G401.6 (cell line): ENCODE data around the gene HECW1.
"Not testable (repeated sequence)": the region's sequence is repeated elsewhere in the genome, so short reads cannot be mapped to it uniquely, and the experiment has no call there.

Source experiments
- FAIRE-seq: peaks from 2 replicates; lab custom pipeline; 2012; peaks lifted over from hg19 to GRCh38; lab: Jason Lieb, UNC

Gene HECW1

DNA sequence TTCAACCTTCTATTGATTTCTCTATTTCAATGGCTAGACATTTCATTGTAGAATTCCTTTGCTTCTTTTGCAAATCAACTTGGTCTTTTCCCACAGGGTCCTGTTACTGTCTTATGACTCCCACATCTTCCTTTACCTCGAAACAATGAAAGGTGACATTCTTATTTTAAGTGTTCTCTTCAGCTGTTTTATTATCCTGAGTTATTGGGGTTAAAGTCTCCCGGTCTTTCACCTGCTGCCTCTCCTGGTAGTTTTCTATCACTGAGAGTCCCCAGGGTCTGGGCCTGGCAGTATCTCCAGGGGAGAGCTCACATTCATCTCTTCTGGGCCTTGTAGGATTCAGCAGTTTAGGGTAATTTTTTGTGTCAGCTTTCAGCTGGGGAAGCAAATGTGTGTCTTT lies 95.8 kb downstream of the HECW1 start:
- FAIRE-seq, result no peak

- FAIRE-seq, result not testable (repeated sequence)
Observed at GRCh38 chr7:43210539-43210938, 98.1 kb downstream of the HECW1 start.

DNA sequence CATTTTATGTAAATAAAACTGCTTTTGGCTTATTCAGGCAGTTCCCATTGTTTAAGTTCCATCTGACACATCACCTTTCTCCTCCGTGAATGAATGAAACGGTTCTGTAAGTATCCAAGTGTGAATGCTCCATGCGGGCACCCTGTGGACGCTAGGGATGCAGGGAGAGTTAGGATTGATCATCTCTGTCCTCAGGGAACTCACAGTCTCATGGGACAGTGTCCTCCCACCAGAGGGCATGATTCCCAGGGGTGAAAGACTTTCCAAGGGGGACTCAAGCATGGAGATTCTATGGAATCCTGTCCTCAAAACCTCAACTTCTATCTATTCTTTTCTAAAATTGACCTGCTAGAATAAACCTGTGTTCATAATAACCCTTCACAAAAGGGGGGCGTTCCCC lies 98.8 kb downstream of the HECW1 start:
- no peak for FAIRE-seq

DNA sequence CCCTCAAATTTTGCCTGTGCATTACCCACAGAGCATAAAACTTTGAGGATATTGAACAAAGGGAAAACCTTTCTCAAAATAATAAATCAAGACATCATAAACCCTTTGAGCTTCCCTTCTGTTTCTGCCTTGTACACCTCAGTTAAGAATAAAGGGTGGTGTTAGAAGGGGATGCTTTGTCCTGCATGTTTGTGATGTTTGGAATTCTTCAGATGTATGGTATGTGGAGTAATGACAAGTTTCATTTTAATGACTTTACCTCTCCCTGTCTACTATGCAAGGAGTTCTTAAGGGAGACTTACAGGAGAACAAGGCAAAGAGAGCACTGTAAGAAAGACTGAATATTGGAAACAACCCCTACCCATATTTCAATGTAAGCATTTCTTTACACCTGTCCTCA lies 99.2 kb downstream of the HECW1 start:
- FAIRE-seq, result no peak

DNA sequence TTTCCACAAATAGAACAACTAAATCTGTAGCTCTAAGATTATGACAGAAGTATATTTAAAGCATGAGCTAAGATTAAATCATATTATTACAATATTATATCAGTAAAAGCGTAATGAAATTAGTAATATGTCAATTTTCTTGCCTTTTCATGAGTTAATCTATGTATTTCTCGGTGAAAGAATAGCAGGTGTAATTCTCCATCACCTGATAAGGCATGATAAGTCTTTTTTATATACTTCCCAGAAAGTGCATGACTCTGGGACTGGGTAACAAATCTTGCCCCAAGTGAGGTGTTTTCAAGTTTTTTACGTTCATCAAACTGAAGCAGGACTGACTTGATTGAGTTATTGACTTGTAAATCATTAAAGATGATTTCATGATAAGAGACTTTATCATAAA lies 100.5 kb downstream of the HECW1 start:
- no peak for FAIRE-seq

GRCh38 chr7:43215061-43215460 lies 102.6 kb downstream of the HECW1 start:
- no peak for FAIRE-seq

GRCh38 chr7:43217055-43217454 lies 104.6 kb downstream of the HECW1 start:
- FAIRE-seq, result no peak

DNA sequence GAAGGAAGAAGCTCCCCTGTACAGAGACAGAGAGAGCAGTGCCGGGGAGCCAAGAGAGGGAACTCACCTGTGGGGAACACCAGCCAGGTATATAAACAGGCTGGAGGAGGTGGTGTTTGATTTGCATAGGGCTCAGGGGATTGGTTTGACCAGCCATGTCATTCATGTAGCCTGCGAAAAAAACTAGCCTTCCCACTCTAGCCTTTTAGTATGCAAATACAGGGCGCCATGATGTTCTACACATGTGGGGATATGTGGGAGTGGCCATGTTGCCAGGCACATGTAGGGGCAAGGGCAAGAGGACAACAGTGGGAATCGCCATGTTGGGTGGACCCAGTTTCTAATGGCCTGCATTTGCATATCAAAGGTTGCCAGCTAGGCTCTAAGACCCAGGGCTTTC lies 106.5 kb downstream of the HECW1 start:
- FAIRE-seq, result not testable (repeated sequence)

GRCh38 chr7:43220250-43220649 lies 107.8 kb downstream of the HECW1 start:
- FAIRE-seq, result no peak

DNA sequence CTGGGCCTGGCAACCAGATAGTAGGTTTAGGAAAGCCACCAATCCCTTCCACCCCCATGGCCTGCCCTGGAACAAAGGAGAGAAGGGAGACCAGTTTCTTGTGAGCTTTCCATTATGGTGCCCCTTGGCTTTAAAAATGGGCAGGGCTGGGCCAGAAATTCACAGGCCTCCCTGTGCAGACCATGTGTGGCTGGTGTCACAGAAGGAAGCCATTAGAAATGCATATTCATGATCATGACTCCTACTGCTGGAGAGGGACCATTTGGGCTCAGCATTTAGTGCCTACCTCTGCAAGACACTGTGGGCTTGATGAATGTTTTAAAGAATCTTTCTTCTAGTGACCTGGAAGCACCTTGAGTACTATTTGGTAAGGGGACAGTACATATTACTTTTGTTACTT lies 108.3 kb downstream of the HECW1 start:
- FAIRE-seq, result no peak

DNA sequence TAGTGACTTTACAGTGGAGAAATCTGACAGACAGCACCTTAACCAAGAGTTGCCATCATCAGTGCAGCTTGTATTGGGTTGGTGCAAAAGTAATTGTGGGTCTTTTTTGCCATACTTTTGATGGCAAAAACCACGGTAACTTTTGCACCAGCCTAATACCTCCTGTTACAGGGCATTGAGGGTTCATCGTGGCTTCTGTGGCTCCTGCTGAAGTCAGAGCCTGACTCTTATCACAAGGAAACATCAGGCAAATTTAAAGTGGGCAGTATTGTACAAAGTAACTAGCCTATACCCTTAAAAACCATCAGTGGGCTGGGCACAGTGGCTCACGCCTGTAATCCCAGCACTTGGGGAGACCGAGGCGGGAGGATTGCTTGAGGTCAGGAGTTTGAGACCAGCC lies 117.4 kb downstream of the HECW1 start:
- no peak for FAIRE-seq

GRCh38 chr7:43232366-43232765 lies 119.9 kb downstream of the HECW1 start:
- no peak for FAIRE-seq

DNA sequence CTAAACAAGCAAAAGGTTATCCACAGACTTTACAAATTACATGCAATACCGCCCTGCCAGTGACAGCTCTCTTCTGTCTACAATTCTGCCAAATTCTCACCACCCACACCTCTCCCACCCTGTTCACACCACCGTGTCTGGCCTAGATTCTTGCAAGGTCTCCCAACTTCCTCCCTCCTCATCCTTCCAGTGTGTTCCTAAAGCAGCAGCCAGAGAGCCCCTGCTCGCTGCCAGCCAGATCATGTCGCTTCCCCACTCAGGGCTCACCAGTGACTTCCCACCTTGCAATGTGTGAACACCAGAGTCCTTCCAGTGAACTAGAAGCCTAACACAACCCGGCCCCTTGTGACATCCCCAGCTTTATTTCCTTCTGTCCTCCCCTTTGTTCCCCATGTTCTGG lies 121.6 kb downstream of the HECW1 start:
- FAIRE-seq, result no peak

DNA sequence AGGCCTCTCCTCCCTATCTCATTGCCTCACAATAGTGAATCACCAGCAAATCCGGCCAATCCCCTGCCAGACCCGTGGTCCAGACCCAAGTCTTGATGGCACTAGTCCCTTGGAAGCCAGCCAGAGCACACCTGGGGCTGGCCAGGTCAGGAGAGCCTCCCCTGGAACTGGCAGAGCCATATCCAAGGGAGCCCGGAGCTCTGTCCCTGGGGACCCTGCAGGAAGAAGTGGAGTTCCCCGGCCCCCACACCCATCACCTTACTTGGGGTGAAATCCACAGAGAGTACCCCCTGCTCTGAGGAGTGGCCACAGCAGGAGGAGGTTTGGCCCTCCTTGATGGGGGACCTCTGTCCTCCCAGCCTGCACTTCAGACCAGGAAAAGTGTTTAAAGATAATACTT lies 122.5 kb downstream of the HECW1 start:
- no peak for FAIRE-seq

GRCh38 chr7:43240565-43240964 lies 128.1 kb downstream of the HECW1 start:
- no peak for FAIRE-seq

GRCh38 chr7:43242628-43243255 lies 130.3 kb downstream of the HECW1 start:
- no peak for FAIRE-seq

GRCh38 chr7:43244232-43244631 lies 131.8 kb downstream of the HECW1 start:
- FAIRE-seq, result no peak

DNA sequence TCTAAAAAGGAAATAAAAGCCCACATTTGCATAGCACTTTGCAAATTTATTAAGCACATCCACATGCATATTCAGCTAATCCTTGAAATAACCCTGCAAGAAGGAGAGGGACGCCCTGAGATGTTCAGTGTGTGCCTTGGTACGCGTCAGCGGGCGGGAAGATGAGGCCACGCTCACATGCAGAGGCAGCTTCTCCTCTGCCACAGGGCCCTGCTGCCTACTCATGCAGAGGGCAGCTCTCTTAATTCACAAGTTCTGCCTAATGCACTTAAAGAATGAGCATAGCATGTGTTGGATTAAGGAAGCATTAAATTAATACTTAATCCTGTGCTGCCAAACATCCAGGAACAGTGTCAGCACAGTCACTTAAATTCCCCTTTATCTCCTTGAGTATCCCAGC lies 132.3 kb downstream of the HECW1 start:
- no peak for FAIRE-seq

DNA sequence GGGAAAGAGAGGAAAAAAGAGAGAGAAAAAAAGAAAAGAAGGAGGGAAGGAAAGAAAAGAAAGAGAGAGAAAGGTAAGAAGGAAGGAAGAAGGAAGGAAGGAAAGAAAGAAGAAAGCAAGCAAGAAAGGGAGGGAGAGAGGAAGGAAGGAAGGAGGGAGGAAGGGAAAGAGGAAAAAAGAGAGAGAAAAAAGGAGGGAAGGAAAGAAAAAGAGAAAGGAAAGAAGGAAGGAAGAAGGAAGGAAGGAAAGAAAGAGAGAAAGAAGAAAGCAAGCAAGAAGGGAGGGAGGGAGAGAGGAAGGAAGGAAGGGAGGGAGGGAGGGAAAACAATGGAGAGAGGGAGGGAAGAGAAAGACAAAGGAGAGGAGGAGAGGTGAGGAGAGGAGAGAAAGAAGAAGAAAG lies 135.3 kb downstream of the HECW1 start:
- FAIRE-seq, result no peak

- no peak for FAIRE-seq
Observed at GRCh38 chr7:43248553-43248952, 136.1 kb downstream of the HECW1 start.

GRCh38 chr7:43248961-43249822 lies 136.7 kb downstream of the HECW1 start:
- no peak for FAIRE-seq

- FAIRE-seq, result no peak
Observed at GRCh38 chr7:43249823-43250145, 137.3 kb downstream of the HECW1 start.

- peak; percentile 11 for FAIRE-seq
Observed at GRCh38 chr7:43260980-43261878, 148.8 kb downstream of the HECW1 start.
